Esophagus squamous epithelium (tissue), 4 donors: ENCODE data around the gene LCE3B.

Experiments
- CTCF ChIP-seq, 6 experiments: fragments of 450-650 bp in 4 of 6; fragments of 200-600 bp in 2 of 6; sonication (generic) in 2 of 6; IDR thresholded peaks; one replicate each; pipeline ENCODE4 v1.5.1; 2016 to 2019; ENCODE audit warnings: antibody characterized with exemption in 6 of 6, mild to moderate bottlenecking in 4 of 6, moderate library complexity in 4 of 6
- POLR2A ChIP-seq, 4 donors: fragments of 450-650 bp; IDR thresholded peaks; one replicate each; pipeline ENCODE4 v1.6.1; 2017; ENCODE audit warnings: antibody characterized with exemption in 4 of 4, mild to moderate bottlenecking in 4 of 4, moderate library complexity in 3 of 4

DNA sequence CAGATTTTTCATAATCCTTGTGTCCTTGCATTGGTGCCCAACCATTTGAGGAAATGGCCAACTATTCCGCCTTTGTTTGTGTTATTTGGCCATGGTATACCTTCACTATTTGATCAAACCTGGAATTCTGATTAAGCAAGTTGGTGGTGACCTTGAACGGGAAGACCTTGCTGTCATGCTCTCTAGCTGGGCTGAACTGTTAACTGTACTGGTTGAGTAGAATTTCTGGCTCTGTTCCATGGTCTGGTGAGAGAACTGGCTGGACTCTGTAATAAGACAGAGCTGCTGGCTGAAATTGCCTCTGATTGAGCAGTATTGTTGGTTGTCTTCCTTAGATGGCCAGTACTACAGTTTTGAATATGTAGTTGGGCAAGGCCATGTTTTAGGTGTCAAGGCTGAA, 16.6 kb upstream of the LCE3B start:
- TF ChIP-seq CTCF (IDR thresholded peaks at IDR 0.05) = no peak
- TF ChIP-seq POLR2A (IDR thresholded peaks at IDR 0.05) = no peak
